Activated T-cell treated with anti-CD3 and anti-CD28 coated beads, Interleukin-2, amount 50 U/mL, for 1 hour (primary cell): ENCODE data around the gene TAF6.

Source experiments
- DNase-seq: peaks from one replicate; pipeline ENCODE4 v3.0.0-alpha.2; 2020

The TAF6 gene

DNA sequence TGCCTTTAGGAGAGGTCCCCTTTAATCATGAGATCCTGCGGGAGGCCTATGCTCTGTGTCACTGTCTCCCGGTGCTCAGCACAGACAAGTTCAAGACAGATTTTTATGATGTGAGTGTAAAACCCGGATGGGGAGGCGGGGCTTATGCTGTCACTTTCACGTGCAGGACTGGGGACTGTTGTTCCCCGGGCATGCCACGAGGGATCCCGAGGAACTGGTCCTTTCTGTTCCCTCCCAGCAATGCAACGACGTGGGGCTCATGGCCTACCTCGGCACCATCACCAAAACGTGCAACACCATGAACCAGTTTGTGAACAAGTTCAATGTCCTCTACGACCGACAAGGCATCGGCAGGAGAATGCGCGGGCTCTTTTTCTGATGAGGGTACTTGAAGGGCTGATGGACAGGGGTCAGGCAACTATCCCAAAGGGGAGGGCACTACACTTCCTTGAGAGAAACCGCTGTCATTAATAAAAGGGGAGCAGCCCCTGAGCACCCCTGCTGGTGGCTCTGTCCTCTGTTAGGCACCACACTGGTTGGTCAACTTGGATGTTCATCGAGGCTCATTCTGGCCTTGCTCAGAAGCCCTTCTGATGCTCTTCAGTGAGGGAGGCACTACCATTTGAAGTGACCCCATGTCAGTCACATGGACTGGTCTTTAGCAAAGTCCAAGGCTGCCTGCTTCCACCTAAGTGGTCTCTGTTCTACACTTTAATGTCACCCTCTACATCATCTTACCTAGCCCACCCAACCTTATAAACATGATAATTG is 27.6 kb downstream of the TAF6 start:
- DNase-seq: no peak

DNA sequence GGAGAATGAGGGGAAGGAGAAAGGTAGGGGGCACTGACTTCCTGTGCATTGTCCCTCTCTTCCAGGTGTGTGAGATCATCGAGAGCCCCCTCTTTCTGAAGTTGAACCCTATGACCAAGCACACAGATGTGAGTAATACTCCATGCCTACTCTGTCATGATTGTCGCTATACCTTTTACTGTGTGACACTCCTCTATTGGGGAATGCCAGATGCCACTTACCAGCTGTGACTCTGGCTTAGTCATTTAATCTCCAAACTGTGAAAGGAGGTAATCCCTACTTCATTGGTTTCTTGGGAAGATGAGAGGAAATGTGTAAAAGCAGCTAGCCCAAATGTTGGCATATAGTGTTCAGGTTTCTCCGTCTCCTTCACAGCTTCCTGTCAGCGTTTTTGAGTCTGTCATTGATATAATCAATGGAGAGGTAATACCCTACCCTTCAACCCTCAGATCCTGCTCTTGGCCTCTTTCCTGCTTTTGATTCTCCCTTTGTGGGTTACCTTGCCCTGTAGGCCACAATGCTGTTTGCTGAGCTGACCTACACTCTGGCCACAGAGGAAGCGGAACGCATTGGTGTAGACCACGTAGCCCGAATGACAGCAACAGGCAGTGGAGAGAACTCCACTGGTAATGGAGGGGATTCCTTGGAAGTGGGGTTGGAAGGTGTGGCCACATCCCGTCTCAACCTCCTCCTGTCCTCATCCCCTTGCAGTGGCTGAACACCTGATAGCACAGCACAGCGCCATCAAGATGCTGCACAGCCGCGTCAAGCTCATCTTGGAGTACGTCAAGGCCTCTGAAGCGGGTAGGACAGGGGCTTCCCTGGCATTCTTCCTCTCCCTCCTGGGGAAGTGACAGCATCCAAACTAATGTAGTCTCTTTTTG is 28.4 kb downstream of the TAF6 start:
- DNase-seq: no peak

DNA sequence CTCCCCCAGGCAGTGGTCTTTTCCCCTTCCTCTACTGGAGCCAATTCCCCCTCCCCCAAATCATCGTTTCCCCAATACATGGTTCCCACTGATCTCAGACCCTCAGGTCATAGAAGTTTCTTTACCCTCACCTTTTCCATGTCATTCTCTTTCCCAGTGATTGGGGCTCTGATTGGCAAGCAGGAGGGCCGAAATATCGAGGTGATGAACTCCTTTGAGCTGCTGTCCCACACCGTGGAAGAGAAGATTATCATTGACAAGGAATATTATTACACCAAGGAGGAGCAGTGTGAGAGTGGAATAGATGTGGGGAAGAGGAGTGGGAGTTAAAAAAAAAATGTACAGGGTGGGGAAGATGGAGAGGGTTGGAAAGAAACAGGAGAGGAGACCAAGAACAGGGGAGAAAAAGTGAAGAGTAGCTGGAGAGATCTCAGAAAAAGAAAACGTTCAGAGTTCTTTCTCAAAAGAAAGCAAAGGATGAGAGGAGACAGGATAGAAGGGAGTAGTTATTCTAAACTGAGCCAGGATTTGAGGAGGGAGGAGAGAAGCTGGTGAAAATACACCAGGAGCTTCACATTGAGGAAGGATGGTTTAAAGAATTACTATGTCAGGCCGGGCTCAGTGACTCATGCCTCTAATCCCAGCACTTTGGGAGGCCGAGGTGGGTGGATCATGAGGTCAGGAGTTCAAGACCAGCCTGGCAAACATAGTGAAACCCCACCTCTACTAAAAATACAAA is 29.5 kb downstream of the TAF6 start:
- DNase-seq: no peak

DNA sequence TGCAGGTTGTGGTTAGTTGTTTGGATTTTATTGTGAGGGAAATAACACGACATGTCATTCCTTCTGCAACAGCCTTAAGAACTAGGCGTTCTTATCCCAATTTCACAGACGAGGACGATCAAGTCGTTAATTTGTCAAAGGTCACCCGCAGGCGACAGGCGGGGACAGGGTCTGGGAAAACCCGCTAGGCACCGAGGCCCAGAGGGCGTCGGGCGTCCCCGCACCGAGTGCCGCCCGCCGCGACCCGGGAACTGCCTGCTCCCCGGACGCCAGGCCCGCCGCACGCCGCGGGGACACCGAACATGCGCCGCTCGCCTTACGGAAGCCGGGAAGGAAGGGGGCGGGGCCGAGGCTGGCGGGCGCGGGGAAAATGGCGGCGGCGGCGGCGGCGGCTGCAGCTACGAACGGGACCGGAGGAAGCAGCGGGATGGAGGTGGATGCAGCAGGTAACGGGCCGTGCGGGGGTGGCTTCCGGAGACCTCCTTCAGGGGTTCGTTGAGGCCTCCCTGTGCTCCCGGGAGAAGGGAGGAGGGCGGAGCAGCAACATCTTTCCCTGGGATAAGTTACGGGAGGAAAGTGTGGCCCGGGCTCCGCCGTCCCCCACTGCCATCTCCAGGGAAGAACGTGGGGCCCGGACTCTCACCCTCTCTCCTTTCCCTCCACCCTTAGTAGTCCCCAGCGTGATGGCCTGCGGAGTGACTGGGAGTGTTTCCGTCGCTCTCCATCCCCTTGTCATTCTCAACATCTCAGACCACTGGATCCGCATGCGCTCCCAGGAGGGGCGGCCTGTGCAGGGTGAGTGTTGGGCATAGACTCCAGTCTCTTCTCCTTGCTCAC is 30.3 kb downstream of the TAF6 start, which contains the start of gene COPS6:
Gene COPS6 (plus strand): TSS at position 349 of the 837 bp plus-strand sequence. CDS start 22 bp downstream, at position 371.
- peak; percentile 88 for DNase-seq

DNA sequence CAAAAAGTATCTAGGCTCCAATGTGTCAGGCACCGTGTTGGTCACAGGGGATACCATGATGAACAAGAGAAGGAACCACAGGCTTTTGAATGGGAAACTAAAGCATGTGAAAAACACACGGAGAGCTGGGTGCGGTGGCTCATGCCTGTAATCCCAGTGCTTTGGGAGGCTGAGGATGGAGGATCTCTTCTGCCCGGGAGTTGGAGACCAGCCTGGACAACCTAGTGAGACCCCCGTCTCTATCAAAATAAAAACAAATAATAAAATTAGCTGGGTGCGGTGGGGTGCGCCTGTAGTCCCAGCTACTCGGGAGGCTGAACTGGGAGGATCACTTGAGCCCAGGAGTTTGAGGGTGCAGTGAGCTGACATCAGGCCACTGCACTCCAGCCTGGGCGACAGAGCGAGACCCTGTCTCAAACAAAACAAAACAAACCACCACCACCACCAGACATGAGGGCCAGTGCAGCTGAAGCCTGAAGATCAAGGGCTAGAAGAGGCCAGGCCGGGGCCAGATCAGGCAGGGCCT is 31.0 kb downstream of the TAF6 start:
- DNase-seq: no peak

DNA sequence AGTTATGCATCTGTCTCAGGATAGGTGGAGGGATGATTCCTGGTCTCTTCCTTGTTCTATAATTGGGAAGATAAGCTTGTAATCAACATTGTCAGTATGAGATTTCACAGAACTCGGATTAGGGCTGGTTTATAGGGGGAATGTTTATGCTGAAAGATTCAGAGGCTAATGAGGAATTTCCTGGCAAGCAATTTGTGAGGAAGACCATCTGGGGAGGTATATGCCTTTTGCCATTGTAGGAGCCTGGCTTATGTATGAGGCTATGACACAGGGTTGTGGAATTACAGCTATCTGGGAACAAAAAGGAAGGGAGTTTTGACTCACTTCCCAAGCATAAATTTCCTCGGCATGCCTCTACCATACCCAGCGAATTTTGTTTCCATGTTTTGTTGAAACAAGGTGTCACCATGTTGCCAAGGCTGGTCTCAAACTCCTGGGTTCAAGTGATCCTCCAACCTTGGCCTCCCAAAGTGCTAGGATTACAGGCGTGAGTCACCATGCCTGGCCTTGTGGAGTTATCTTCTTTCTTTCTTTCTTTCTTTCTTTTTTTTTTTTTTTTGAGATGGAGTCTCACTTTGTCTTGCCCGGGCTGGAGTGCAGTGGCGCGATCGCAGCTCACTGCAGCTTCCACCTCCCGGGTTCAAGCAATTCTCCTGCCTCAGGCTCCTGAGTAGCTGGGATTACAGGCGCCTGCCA is 32.0 kb downstream of the TAF6 start:
- no peak for DNase-seq

DNA sequence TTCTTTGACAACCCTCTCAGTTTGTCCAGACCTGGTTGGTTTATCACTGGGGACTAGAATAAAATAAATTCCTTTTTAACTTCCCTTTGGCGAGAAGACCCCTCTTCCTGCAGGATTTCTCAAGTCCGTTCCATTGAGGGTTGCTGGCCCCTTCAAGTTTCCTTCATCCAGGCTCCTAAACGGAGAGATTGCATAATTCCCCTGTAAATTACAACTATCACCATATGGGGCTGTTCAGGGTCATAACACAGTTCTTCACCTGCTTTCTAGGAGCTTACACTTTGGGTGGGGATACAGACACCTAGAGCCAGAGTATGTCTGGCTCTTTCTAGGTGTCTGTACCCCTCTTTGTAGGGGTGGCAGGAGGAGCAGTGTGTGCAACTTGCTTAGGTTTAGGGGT is 33.6 kb downstream of the TAF6 start:
- DNase-seq: no peak

DNA sequence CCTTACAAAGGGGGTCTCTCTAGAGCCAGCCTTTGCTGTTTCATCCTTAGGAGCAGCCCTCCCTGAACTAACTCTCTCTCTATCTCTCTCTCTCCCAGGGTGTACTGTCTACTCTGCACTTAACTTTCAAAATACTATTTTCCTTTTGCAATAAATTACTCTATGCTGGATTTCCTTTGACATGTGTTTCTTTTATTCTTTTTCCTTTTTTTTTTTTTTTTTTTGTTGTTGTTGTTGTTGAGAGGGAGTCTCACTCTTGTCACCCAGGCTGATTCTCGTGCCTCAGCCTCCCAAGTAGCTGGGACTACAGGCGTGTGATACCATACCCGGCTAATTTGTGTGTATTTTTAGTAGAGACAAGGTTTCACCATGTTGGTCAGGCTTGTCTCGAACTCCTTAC is 36.2 kb downstream of the TAF6 start:
- DNase-seq: no peak

DNA sequence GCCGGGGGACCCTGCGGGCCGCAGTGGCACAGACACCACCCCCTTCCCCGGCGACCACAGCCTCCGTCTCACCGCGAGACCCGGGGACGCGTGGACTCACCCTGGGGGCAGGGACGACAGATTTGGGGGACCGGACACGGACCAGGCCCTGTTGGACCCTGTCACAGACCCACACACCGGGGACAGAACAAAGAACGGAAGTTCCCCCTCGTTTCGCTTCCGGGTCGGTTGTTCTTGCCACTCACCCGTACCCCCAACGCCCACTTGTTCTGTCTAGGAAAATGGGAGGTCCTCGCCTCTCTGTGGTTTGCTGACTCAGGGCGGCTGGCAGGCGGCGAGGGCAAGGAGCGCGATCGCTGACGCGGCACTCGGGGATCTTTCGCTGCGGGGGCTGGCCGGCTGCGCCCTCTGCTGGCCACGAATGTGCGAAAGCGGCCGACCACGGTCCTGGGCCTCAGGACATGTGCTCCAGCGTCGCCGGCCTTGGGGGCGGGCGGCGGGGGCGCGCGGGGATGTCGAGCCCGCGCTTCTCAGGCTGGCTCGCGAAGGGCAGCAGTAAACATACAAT is 37.5 kb downstream of the TAF6 start, which contains the start of gene ZNF3:
Gene ZNF3 (minus strand): TSS at position 189 of the 568 bp plus-strand sequence. CDS start 4,366 bp downstream, outside the sequence.
- peak; percentile 95 for DNase-seq

DNA sequence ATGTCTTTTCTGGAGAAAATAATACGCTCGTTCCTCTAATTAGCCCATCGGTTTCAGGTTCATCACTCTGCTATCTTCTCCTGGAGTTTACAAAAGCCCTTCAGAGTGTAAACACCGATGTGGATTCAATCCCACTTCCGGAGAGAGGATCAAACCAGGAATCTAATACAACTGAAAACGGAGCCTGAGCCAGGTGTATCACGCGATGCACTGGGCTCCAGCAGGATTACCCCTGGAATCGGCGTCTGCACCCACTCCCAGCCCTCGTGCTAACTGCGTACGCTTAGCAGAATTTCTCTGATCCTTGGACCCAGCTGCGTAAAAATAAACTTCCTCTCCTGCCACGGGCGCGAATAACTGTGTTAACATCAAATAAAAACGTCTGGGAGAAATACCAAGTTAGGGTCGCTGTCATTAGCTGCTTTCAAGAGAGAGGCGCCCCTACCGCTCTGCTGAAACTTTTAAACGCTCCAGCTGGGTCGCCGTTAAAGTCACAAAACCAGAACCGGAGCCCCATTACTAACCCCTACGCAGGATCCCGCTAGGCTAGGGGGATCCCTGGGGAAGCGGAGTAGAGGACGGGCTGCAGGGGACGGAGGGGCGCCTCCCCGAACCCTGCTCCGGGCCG is 38.1 kb downstream of the TAF6 start:
- no peak for DNase-seq

DNA sequence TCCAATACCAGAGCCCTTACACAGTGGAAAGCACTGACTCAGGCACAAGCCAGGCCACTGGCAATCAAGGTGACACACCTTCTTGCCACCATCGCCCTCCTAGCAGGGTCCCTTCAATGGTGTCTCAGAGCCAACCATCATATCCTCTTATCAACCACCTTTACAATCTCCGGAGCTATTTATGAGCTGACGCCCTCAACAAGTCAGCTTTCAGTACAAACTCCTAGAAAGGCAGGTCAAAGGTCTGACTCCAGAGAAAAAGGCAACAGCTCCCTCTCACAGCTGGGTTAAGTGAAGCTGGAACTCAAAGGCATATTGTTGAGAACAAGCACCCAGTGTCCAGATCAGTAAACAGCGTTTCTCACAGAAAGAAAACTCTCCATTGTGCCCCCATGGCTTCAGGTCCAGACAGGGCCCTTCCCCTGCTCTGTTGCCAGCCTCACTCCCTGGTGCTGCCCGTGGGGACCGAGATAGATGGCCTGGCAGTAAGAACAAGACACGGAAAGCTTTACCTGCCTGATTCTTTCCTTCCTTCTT is 40.1 kb downstream of the TAF6 start:
- DNase-seq: no peak

DNA sequence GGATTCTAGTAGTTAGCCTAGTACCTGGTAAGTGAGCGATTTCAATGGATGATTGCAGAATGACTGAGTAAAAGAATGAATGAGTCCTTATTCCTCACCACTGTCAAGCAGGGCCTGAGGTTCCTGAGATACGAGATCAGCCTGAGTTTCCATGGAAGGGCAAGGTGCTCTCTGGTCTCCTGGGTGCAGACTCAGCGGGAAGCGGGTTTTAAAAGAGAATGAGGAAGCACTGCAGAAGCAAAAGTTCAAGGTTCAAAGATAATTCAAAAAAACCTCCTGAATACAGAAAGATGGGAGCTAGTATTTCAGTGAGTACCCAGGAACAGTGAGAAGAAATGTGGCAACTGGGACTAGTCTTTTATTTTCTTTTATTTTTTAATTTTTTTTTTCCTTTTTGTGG is 42.0 kb downstream of the TAF6 start:
- DNase-seq: no peak

DNA sequence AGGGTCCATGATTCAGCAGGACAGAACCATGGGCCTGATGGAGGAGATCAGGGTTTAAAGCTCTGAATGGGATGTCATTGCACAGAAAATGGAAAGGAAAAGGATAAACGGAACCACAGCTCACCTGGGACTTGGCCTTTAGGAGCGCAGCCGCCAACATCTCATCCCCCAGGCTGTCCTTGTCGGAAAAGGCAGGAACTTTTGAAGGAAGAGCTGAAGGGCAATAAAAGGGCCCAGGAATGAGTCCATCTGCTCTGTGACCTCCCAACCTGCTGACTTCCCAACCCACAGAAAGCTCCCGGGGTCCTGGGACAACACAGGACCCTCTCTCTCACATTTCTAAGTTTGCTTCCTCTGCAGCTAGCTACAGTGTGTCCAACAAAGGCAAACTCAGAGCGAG is 43.7 kb downstream of the TAF6 start:
- no peak for DNase-seq

DNA sequence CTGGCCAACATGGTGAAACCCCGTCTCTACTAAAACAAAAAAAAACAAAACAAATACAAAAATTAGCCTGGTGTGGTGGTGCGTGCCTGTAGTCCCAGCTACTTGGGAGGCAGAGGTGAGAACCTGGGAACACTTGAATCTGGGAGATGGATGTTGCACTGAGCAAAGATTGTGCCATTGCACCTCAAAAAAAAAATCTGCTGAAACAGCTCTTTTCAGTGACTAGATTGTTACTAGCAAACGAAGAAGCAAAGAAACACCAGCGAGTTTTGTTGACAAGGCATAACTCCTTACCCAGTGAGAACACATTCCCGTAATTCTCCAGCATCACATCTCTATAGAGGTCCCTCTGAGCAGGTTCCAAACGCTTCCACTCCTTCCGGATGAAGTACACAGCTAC is 44.3 kb downstream of the TAF6 start:
- DNase-seq: no peak

DNA sequence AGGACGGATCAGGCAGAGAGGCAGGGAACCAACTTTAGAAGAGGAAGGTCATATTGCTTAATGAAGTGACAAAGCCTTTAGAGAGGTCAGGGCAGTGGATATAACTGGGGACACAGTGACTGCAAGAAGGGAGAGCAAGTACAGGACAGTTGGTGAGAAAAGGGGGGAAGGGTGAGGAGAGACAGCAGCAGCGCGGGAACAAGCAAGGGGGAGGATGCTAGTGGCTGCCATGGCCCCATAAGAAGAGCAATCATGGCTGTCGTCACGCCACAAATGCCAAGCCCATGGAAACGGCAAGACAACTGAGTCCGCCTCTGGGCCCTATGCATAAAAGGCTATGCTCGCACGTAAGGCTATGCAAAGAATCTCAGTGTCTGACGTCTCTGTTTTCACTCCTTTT is 46.7 kb downstream of the TAF6 start:
- DNase-seq: no peak

DNA sequence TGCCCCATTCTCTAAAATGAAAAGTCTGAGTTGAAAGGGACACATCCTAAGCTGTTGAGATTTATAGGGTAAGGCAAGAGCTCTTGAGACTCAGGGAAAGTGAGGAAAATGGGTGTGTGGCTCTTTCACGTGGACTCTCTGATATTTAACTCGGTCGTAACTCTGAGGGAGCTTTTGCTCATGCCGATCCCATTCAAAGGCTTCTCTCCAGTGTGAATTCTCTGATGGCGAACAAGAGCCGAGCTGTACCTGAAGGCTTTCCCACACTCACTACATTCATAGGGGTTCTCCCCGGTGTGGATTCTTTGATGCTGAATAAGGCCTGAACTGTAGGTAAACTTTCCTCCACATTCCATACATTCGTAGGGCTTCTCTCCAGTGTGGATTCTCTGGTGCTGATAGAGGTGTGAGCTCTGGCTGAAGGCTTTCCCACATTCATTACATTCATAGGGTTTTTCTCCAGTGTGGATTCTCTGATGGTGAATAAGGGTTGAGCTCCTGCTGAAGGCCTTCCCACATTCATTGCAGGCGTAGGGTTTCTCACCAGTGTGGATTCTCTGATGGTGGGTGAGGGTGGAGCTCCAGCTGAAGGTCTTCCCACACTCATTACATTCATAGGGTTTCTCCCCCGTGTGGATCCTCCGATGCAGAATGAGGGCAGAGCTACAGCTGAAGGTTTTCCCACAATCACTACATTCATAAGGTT is 48.0 kb downstream of the TAF6 start:
- no peak for DNase-seq

DNA sequence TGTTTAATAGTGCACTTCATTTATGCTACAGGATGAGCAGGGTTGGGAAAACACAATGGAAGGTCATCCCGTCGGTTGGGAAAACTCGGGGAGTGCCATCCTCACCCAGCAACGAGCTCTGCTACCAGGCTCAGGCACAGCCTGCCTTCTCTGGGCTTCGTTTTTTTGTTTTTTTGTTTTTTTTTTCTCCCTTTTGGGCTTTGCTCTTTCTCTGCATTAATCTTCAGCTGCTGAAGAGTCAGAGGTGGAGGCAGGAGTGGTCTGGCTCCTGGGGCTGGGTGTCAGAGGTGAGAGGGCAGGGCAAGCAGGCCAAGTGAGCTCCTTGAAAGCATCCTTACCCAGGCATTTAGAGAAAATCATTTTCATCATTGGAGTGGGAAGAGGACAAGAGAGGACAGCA is 49.2 kb downstream of the TAF6 start:
- no peak for DNase-seq

DNA sequence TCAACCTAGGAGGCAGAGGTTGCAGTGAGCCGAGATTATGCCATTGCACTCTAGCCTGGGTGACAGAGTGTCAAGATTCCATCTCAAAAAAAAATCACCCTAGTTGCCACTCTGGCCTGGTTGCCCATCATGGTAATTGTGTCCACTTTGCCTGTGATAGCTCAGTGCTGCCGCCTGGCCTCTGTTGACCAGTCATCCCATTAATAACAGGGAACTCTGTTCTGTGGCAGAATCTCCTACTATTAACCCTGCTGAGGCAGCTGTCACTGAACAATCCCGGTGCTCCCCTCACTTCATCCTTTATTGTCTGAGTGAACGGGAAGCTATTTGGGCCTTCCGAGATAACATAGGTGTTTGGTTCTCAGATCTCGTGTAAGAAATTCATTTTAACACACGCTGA is 52.2 kb downstream of the TAF6 start:
- no peak for DNase-seq

DNA sequence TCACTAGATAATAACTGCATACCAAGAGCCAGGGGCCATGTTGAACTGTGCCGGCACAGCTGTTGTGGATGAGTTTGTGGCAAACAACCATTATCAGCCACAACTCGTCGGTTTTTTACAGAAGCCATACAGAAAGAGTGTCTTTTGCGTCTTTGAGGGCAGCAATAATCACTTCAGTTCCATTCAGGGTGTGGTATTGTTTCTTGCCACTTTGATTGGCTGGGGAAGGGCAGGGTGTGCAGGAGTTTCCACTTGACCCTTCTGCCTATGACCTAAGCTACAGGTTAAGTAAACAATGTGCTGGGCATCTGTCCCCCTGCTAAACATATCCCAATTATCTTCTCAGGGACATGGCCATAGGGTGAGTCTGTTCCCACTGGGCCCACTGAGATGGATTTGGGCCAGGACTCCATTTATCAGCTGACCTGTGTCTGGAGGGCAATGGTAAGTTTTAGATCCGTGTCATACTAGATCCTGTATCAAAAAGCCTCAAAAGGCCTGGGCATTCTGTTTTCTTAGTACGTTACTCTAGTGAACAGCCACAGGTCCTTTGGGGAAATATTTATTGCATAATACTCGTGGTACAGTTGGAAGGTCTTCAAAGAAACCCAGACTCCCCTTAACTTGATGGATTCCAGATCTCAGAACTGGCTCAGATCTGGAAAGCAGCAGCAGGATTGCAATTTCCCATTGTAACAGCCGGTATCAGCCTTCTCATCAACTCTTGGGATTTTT is 53.5 kb downstream of the TAF6 start:
- no peak for DNase-seq
